Fibroblast of pulmonary artery (primary cell): Measurements from ENCODE around the gene INSIG1.

Experiments used
- DNase-seq: peaks from one replicate; pipeline ENCODE4 v3.0.0-alpha.2; 2010; ENCODE audit warnings: low read depth
- H3K4me3 ChIP-seq: replicated peaks from 2 replicates; pipeline ENCODE4 v1.5.1; 2011; ENCODE audit warnings: low read depth, mild to moderate bottlenecking, control low read depth, low read length, moderate library complexity
- TF ChIP-seq, protein P1 (sequence below): IDR thresholded peaks from 2 replicates; pipeline ENCODE4 v1.5.1; 2011; ENCODE audit warnings: mild to moderate bottlenecking, control low read depth, low read length, inconsistent platforms; ENCODE audit errors: missing control alignments

Gene INSIG1

DNA sequence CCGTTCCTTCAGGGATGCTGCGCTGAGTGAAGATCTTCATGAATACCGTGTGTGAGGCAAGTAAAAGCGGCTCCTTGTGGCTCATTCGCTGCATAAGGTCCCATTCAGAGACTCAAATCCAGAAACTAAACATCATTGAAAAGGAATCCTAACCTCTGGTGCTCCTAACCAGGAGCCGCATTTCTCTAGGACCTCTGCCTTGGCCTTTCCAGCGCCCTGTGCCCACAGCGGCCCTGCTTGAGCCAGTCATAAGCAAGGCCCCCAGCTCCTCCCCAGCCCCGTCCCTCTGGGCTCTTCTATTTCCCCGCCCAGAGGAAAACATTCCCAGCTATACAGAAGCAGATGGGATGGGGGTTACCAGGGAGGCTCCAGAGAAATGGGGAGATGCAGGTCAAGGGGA is 42.6 kb upstream of the INSIG1 start:
- TF ChIP-seq, protein P1, sequence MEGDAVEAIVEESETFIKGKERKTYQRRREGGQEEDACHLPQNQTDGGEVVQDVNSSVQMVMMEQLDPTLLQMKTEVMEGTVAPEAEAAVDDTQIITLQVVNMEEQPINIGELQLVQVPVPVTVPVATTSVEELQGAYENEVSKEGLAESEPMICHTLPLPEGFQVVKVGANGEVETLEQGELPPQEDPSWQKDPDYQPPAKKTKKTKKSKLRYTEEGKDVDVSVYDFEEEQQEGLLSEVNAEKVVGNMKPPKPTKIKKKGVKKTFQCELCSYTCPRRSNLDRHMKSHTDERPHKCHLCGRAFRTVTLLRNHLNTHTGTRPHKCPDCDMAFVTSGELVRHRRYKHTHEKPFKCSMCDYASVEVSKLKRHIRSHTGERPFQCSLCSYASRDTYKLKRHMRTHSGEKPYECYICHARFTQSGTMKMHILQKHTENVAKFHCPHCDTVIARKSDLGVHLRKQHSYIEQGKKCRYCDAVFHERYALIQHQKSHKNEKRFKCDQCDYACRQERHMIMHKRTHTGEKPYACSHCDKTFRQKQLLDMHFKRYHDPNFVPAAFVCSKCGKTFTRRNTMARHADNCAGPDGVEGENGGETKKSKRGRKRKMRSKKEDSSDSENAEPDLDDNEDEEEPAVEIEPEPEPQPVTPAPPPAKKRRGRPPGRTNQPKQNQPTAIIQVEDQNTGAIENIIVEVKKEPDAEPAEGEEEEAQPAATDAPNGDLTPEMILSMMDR = no peak
- H3K4me3 ChIP-seq = no peak overlapping the region

DNA sequence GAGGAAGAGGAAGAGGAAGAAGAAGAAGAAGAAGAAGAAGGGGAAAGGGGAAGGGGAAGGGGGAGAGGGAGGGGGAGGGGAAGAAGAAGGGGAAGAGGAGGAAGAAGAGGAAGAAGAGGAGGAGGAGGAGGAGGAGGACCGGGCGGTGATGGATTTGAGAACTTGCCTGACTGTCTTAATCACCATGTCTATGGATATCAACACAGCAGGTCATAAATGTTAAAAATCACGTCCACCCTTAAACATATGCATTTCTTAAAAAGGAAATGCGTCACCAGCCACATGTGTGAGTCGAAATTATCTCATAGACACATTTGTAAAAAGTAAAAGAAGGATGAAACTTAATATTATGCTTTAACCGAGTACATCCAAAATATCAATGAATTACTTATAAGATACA is 42.1 kb upstream of the INSIG1 start:
- DNase-seq = no peak
- TF ChIP-seq, protein P1 = no peak
- no peak overlapping the region for H3K4me3 ChIP-seq

More for the DNA sequence above, 42.6 kb upstream of the INSIG1 start:
- DNase-seq = no peak

DNA sequence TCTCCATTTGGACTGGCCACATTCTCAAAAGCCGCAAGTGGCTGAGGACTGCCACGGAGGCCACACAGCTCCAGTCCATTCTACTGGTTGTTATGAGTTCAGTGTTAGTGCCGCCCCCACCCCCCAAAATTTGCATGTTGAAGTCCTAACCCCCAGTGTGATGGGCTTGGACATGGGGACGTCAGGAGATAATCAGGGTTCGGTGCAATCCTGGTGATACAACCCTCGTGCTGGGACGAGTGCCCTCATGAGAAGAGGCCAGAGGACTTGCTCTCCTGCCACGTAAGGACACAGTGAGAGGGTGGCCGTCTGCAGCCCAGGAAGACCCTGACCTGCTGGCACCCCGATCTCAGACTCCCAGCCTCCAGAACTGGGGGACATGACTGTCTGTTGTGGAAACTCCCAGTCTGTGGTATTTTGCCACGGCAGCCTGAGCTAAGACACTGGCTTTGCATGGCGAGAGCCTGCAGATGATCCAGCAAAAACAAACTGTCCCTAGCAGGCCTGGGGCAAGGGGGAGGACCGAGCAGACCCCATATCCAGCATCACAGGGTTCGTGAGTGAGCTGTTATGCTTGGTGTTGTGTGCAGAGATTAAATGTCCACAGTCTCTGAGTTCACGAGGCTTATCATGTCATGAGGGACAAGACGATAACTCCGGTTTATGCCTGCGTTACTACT is 41.5 kb upstream of the INSIG1 start:
- no peak overlapping the region for H3K4me3 ChIP-seq
- no peak for DNase-seq
- TF ChIP-seq, protein P1 = no peak

DNA sequence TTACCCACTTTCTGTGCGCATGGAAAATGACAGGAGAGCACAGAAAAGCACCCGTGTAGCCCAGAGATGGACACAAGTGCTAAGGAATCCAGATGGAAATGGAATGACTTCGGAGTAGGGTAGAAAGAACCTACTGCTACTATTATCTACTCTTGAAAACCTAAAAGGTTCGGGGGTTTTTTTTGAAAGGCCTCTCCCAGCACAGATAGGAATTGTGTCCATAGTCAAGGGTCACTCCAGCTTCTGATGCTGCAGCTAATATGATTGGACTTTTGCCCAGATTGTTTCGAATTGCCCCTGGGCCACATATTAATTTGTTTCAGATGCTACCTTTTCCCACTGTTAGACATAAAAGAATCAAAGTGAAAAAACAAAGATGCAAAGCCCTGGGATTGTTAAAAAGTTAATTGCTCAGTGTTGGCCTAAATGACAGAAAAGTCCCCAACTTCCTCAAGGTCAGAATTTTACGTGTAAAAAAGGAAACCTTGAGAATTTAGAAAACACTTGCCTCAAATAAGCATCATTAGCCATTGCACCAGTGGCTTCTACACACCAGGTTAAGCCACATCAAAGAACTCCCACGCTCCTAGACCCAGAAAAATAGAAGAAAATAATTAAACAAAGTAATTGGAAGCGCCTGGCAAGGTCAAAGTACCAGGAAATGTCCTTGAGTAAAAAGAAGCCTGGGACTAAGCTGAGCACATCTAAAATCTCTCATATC is 40.8 kb upstream of the INSIG1 start:
- H3K4me3 ChIP-seq = no peak overlapping the region
- TF ChIP-seq, protein P1 = no peak
- DNase-seq = no peak

DNA sequence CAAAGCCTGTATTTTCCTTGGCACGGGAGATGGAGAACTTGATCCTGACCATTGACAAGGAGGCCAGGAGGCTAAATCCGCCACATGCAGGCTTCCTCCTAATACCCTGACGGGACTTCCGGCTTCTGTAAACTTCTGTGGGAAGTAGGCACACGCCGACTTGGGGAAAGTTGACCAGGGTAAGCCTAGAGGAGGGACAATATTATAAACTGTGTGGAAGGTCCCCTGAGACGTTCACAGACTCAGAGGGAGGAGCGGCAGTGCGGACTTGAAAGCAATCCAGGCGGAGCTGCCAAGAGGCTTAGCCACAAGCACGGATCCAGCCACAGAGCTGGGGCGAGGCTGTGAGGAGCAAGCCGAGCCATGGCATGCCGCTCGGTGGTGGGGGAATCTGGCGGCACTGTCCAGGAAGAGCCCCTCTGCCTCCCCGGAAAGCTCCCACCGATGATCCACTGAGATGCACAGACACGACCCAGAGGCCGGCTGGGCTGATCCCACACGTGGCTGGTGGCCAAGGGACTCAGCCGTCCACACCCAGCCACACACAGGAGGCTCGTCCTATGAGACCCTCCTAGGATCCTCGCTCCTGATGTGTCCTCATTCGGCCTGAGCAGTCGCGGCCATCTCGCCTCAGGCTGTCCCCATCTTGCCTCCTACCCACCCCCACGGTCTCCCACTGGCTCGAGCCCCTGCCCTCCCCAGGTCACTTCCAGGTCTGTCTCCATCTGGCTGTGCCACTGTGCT is 40.0 kb upstream of the INSIG1 start:
- TF ChIP-seq, protein P1 = no peak
- no peak overlapping the region for H3K4me3 ChIP-seq
- peak; percentile 43 for DNase-seq

DNA sequence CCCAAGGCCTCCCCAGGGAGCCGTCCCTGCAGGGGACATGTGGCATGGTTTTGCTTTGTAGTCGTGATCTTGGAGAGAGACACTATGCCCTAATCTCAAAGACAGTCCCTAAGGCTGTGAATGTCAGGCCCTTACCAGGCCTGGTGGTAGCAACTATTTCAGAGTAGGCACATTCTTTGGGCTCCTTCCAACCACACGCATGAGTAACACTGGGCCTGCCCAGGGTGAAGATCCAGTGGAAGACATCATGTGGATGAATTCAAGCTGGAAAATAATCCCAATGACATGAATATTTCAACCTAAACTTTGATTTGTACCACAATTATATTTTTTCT is 39.5 kb upstream of the INSIG1 start:
- DNase-seq = peak; percentile 69
- TF ChIP-seq, protein P1 = no peak
- no peak overlapping the region for H3K4me3 ChIP-seq
